CD4-positive, alpha-beta T cell treated with Interleukin-15 for 4 hours (primary cell): ENCODE measurements around the gene SSNA1.

Source experiments
- DNase-seq: peaks from one replicate; pipeline ENCODE4 v3.0.0-alpha.2; 2020; ENCODE audit warnings: low spot score

Gene SSNA1

GRCh38 chr9:137221506-137222111, 33.1 kb downstream of the SSNA1 start:
- no peak for DNase-seq

DNA sequence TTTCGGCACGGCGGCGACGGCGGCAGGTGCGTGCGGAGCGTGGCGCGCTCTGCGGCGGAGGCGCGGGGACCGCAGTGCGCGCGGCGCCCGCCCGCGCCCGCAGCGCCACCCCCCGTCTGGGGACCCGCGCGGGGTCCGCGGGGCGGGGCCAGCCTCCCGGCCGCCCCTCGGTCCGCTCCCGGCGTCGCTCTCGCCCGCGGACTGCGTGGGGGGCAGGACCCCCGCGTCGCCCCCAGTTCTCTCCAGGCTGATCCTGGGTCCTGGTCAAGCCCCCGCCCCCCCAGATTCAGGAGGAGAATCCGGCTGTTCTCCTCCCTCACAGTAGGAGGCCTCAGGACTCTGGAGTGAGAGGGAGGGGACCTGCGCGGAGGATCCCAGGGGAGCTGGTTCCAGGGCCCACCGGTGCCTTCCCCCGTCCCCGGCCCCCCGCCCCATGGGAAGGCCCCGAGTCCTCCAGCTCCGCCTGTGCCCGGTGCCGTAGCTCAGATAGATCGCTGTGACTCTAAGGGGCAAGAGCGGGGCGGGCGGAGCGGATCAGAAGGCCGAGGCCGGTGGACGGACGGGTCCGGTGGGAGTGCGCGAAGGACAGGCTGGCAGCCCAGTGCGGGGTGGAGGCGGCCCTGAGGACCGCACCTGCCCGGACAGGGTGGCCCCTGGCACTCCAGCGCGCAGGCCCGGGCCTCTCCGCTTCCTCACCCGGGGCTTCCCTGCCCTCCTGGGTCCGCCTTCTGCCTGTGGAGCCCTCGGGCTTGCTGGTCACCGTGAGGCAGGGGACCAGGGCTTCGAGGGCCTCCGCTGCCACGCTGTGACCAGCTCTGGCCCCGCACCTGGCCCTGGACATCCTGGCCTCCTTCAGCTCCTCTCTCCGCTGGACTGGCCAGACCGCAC, 34.0 kb downstream of the SSNA1 start, which contains the start of gene RNF208:
TSS of gene RNF208 (minus strand) at position 51 of the 888 bp plus-strand sequence. CDS start 1,028 bp downstream, outside the sequence.
- no peak for DNase-seq

GRCh38 chr9:137223078-137223970, 34.8 kb downstream of the SSNA1 start:
- DNase-seq: peak; percentile 99

GRCh38 chr9:137224830-137225694, 36.6 kb downstream of the SSNA1 start, which contains the start of gene CYSRT1:
Gene CYSRT1, plus strand, starts transcription at chr9:137225174. Its CDS starts 448 bp downstream, at chr9:137225622.
- DNase-seq: no peak

GRCh38 chr9:137225699-137226331, 37.3 kb downstream of the SSNA1 start:
- no peak for DNase-seq

GRCh38 chr9:137226338-137227053, 38.0 kb downstream of the SSNA1 start:
- no peak for DNase-seq

DNA sequence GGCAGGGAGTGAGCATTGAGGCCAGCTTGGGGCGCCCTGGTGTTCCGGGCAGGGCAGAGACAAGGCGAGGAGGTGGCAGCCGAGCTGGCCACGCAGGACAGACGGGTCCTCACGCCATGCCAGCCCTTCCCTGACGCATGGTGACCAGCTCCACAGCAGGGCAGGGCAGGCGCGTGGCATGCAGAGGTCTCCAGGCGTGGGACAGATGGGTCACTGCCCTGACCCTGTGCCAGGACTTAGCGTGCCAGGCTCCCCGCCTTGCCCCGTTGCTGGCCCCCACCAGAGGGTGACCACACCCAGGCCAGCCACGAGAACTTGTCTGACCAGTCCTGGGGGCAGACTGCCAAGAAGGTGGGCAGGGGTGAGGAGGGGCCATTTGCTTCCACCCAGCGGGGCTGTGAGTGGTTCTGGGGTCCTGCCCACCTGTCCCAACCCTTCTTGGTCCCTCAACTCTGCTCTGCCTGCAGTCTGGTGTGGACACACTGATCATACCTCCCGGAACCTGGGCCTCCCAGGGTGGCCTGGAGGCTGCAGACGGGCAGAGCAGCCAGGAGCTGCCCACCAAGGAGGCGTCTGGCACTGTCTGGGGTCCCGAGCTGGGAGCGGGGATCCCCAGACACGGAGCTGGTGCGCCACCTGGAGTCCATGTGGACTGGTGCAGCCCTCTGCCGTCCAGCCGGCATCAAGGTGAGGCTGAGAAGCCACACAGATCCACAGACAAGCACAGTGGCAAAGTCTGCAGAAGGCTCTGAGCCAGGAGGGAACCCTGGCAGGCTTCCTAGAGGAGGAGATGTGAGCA, 38.8 kb downstream of the SSNA1 start, which contains the start of gene RNF224:
TSS of gene RNF224 (plus strand) at position 449 of the 799 bp plus-strand sequence. CDS start 834 bp downstream, outside the sequence.
- peak; percentile 83 for DNase-seq

- DNase-seq: no peak
Observed at GRCh38 chr9:137227853-137228505, 39.5 kb downstream of the SSNA1 start.

DNA sequence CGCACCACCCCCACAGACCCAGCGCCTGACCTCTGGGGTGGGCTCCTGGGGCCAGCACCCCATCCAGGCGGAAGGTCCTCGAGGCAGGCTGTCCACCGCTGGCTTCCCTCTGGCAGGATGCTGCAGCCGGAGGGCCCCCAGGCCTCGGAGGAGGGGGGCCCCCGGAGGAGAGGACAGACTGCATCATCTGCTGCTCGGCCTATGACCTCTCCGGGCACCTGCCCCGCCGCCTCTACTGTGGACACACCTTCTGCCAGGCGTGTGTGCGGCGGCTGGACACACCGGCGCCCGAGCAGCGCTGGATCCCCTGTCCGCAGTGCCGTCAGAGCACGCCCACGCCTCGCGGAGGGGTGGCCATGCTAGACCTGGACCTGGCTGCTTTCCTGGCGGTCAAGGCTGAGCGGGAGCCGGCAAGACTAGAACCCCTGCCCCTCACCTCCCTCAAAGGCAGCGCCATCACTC, 40.1 kb downstream of the SSNA1 start:
- DNase-seq: no peak

- DNase-seq: no peak
Observed at GRCh38 chr9:137228968-137229896, 40.8 kb downstream of the SSNA1 start.

DNA sequence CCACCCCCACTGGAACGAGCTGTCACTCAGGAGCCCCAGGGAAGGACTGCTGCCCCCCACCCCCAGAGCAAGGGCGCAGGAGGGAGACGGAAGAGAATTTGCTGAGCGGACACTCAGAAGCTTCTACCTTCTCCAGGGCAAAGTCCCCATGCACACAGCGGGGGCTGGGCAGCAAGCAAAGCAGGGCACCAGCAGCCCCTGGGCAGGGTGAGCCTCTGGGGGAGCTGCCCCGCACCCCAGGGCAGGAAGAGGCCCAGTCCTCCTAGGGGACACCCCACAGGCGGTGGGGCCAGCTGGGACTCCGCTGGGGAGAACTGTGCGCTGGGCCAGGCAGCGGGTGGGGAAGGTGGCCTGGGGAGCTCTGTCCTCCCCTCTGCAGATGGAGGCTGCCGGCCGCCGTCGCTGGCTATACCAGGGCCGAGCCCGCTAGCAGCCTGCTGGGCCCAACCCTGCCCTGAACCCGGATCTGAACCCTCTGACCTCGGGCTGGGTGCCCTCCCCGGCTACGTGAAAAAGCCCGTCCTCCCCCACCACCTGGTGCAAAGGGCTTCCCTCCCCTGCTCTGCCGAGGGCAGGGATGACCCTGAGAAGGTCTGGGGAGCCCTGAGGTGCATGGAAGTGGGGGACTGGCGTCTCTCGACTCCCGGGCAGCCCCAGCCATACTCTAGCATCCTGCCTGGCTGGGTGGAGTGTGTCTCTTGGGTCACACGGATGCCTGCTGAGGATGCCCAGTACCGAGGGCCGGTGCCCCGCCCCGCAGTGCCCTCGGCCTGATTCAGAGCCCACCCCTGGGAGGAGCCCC, 41.6 kb downstream of the SSNA1 start:
- DNase-seq: no peak

DNA sequence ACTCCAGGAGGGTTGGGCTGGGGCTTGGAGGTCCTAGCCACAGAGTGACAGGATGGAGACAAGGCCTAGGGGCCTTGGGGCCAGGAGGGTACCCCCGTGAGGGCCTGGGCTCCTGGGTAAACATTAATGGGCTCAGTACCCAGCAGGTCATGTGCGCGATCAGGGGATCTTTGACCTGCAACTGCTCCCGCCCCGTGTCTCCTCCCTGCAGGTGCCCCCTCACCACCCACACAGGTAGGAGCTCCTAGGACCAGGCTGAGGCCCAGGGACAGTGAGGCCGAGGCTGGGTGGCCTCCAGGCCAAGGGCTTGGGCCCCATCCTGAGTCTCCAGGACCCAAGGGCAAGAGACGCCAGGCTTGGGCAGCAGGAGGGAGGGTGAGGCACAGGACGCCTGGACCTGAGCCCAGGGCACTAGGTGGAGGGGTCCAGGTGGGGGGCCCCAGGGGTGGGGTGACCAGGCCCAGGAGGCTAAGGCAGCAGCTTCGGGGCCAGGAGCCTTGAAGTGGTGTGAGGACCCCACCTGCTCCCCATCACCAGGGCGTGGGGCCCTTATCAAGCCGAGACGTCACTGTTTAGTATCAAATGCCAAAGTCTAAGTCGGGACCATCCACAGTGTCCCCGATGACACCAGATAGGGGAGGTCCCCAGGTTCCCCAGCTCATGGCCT, 42.4 kb downstream of the SSNA1 start, which contains the start of gene SLC34A3:
TSS of gene SLC34A3 (plus strand) at position 197 of the 667 bp plus-strand sequence. CDS start 802 bp downstream, outside the sequence.
- DNase-seq: no peak

GRCh38 chr9:137231372-137232039, 43.0 kb downstream of the SSNA1 start:
- DNase-seq: no peak

DNA sequence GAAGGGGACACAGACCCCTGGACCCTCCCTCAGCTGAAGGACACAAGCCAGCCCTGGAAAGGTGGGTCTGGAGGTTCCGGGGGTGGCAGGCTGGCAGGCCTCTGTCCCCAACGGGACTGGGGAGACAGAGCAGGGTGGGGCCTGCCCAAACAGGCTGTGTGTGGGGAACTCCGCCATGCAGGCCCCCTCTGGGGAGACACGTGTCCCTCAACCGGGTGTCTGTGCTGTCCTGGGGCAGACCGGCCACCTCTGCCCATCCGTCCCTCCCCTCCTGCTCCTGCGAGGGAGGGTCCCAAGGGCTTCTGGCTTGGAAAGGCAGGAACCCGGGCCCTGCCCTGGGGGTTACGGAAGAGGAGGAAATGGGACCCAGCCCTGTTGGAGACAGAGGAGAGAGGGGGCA, 43.6 kb downstream of the SSNA1 start:
- no peak for DNase-seq

GRCh38 chr9:137232510-137232909, 44.0 kb downstream of the SSNA1 start:
- no peak for DNase-seq
